ENCODE data around the gene RANBP6. TPM values are rescaled to one million over a fixed set of nuclear protein-coding genes. Genes with fewer than 3 reads are reported as not detected.
A peak's percentile ranks its signal among the peaks of the same experiment; 100 is the strongest.
"Not testable (repeated sequence)": the region's sequence is repeated elsewhere in the genome, so short reads cannot be mapped to it uniquely, and the experiment has no call there.

Gene RANBP6
- total RNA-seq, 1 experiment from 2014 or later = 25.2 TPM

DNA sequence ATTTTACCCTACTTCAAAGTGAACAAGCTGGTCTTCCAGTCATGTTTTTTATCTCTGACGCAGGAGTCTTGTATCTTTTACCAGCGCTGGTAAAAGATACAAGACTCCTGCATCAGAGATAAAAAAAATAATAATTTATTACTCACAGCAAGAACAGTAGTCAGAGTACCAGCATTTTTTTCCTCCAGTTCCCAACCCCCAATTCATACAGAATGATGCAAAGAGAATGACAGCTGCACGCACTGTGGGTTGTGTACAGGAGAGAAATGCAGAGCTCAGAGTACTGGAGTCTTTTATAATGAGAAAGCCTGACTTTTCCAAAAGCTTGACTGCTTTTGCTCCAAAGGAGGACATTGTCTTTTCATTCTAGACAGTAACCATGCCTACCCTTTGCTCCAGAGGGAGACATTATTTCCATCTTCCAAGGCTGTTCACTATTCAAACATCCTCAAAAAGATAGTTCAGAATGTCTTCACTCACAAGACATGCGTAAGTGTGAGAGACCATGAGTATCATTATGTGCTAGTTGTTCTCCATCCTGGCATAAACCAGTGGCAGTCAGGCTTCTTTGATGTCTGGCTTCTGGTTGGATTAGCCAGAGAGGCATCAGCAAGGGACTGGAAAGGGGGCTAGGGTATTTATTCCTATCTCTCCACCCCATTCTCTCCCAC, 14.3 kb upstream of the RANBP6 start:
- H3K27ac ChIP-seq = no peak overlapping the region
- H3K4me1 ChIP-seq = no peaks in the 10 kb centered on the region
- no peaks in the 10 kb centered on the region for H3K36me3 ChIP-seq
- DNase-seq = no peak
- H3K27me3 ChIP-seq = no peaks in the 10 kb centered on the region
- H3K4me3 ChIP-seq = no peak overlapping the region
- H3K9me3 ChIP-seq (replicated peaks) = no peaks in the 10 kb centered on the region

DNA sequence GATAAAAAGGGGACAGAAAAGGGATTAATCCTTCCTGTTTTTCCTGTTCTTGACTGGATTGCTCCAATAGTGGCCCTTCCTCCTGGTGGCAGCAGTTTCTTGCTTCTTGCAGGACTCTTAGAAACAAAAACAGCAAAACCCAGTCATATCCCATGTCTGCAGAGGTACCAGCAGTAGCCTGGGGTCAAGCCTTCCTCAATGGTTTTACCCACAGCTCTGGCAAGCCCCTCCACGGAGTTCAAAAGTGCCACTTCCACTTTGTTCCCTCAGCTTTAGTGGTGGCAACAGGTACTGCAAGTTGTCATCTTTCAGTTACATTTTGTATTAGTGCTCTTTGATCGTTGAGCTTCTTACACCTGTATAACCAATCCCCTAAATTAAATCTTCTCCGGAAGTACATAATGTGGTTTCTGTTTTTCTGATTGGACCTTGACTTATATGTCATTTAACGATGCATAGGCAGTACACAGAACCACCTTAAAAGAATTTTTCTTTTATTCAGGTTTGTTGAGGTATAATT, 8.7 kb upstream of the RANBP6 start:
- Histone ChIP-seq H3K27ac (no peak overlapping the region), H3K36me3 (no peaks in the 10 kb centered on the region), H3K4me3 (no peak overlapping the region), H3K27me3 (no peaks in the 10 kb centered on the region), H3K9me3 (replicated peaks) (no peaks in the 10 kb centered on the region), H3K4me1 (no peaks in the 10 kb centered on the region)
- peak in 1 of 2 experiments; percentile 19 for DNase-seq

DNA sequence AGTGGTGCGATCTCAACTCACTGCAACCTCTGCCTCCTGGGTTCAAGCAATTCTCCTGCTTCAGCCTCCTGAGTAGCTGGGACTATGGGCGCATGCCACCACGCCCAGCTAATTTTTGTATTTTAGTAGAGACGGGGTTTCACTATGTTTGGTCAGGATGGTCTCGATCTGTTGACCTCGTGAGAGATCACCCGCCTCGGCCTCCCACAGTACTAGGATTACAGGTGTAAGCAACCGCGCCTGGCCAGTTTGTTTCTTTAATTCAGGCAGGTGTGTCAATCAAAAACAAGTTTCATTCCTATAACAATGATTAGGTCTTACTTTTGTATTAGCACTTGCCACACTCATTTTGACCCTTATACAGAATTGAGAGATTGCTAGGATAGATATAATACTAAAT, 1.6 kb upstream of the RANBP6 start:
- not testable (repeated sequence) for H3K4me1 ChIP-seq; DNase-seq; H3K4me3 ChIP-seq; H3K9me3 ChIP-seq (replicated peaks); H3K36me3 ChIP-seq; H3K27ac ChIP-seq; H3K27me3 ChIP-seq

DNA sequence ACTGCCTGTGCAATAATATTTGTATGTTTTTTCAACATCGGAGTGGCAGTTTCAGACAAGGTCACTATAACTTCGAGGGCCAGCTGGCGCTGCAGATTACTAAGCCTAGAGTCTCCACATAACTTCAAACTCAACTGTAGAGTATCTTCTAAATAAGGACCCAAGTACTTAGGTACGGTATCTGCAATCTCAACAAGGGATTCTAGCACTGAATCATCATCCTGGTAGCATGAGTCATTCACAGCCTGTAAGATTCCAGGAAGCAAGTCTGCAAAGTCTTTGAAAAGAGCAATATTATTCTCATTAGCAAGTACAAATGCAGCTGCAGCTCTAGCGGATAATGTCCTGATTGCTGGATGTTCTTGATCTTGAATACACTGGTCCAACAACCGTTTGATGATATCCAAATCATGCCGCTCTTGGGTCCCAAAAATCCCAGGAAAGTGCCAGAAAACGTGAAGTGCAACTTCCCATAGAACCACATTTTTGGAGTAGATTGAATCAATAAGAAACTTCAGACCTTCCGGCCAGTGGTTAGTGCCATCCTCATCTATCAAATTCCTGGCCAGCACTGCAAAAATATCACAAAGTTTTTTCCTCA, 654 bp downstream of the RANBP6 start:
- no peak for DNase-seq
- Histone ChIP-seq H3K9me3 (replicated peaks) (no peaks in the 10 kb centered on the region), H3K4me3 (peak overlapping the region; percentile 83)

DNA sequence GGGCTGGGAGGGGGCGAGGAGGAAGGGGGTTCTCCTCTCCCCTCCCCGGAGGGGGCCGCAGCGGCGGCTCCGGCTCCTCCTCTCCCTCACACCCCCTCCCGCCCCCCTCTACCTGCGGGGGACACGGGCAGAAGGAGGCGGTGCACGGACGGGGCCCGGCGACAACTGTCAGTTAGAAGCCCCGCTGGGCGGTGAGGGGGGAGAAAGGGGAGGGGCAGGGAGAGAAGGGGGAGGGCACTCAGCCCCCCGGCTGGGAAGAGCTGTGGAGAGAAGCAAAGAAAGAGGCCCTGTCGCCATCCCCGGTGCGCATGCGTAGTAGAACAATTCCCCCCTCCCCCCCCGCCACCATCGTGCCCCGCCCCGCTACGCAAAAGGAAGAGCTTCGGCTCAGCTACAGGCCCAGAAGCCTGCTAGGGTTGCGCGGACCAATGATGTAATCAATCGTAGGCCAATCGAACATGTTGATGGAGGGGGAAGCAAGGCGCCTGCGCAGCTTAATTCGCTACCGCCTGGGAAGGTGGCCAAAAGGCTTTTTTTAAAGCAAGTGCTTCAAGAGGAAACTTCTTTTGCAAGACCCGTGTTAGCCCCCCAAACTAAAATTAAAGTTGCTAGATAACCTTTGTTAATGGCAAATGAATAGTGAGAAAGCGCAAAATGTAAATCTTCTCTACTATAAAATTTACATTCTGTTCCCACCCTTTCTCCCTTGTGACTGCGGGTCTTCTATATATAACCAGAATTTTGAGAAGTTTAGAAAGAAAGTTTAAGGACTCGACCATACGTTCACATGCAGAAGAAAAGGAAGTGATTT, 7.0 kb downstream of the RANBP6 start:
- H3K4me1 ChIP-seq = no peaks in the 10 kb centered on the region
- H3K27me3 ChIP-seq = no peaks in the 10 kb centered on the region
- H3K36me3 ChIP-seq = peaks cover 2% of the 10 kb centered on the region; the same call in 1 of the 2 replicates
- DNase-seq = peak; percentile 93 to 96
- peak overlapping the region; percentile 67 for H3K27ac ChIP-seq
- no peaks in the 10 kb centered on the region for H3K9me3 ChIP-seq (replicated peaks)
- H3K4me3 ChIP-seq = peak overlapping the region; percentile 89

More for the DNA sequence above, 654 bp downstream of the RANBP6 start:
- Histone ChIP-seq H3K4me1 (peaks cover 5% of the 10 kb centered on the region; the same call in 1 of the 2 replicates), H3K27me3 (no peaks in the 10 kb centered on the region), H3K36me3 (peaks cover 6% of the 10 kb centered on the region; the same call in 1 of the 2 replicates), H3K27ac (peak overlapping the region; percentile 73)

DNA sequence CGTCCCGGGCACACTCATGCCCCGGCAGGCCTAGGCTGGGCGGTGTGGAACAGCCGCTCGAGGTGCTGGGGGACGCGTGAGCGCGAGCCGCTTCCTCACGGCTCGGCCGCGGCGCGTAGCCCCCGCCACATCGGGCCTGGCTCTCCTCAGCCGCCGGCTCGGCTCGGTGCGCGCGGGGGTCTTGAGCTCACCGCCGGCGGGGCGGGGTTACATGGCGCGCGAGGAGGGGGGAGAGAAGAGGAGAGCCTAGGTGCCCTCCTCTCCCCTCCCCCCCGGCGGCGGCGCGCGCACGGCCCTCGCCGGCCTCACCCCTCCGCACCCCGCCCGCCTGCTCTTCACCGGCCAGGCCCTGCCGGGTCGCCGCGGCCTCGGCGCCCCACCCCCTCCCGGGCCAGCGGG, 7.7 kb downstream of the RANBP6 start:
- Histone ChIP-seq H3K27ac (peak overlapping the region; percentile 67), H3K4me3 (peak overlapping the region; percentile 89), H3K4me1 (no peaks in the 10 kb centered on the region), H3K36me3 (peaks cover 2% of the 10 kb centered on the region; the same call in 1 of the 2 replicates), H3K27me3 (no peaks in the 10 kb centered on the region), H3K9me3 (replicated peaks) (no peaks in the 10 kb centered on the region)
- DNase-seq = peak; percentile 76 to 78

DNA sequence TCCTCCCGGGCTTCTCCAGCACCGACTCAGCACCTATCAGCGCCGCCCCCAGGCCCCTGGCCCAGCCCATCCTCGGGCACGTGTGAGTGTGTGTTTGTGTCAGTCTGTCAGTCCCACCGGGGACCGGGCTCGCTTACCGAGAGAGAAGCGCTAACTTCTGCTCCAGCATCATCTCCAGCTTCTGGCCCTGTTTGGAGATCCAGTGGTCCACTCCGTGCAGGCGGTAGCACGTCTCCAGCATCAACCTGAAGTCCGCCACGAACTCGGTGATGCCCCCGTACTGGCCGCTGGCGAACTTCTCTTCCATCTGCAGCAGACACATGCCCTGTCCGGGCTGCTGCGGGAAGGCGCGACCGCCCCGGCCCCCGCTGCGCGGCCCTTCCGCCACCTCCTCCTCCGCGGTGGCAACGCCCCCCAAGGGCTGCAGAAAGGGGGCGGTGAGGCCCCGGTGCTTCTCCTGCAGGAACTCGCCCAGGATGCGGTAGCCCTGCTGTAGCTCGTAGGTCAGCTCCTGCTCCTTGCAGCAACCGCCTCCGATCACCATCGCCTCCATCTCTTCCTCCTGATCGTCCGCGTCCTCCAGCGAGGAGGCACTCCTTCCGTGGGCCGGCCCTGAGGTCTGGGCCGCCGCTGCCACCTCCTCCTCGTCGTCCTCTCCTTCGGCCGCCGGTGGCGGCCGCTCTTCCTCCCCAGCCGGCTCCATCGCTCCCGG, 8.2 kb downstream of the RANBP6 start:
- Histone ChIP-seq H3K27ac (peak overlapping the region; percentile 67), H3K9me3 (replicated peaks) (no peaks in the 10 kb centered on the region), H3K4me1 (no peaks in the 10 kb centered on the region), H3K36me3 (no peaks in the 10 kb centered on the region), H3K27me3 (no peaks in the 10 kb centered on the region), H3K4me3 (peak overlapping the region; percentile 89)
- DNase-seq = peak; percentile 90 to 92

DNA sequence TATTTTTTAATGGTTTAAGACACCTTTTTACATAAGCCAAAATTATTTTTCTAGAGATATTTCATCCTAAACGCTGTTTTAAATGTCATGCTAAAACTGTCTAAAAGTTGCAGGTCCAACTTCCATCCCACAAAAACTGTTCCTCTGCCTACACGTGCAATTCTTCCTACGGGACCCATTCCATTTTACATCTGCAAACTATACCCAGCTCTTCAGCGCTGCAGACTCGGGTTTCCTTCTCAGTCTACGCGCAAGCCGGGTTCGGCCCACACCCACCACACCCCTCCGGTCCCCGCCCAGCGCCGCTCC, 8.7 kb downstream of the RANBP6 start:
- no peak for DNase-seq
- H3K27ac ChIP-seq = no peak overlapping the region

DNA sequence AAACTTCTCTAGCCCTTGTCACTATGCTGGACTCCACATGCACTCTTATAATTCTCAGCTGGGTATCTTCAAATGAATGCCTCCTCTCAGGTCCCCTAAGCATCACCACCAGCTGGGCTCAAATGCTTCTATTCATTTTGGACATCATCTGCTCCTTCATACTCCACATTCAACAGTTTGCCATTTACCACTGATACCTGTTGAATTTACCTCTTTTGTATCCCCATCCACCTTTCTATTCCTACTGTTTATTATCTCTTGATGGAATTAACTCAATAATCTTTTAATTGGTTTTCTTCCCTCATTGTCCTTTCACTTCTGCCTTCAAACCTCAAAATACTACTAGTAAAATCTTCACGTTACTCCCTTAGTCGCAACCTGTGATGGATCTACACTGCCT, 14.5 kb downstream of the RANBP6 start:
- DNase-seq = no peak
- no peaks in the 10 kb centered on the region for H3K36me3 ChIP-seq
- H3K4me3 ChIP-seq = no peak overlapping the region
- H3K27ac ChIP-seq = no peak overlapping the region
- no peaks in the 10 kb centered on the region for H3K9me3 ChIP-seq (replicated peaks)
- H3K27me3 ChIP-seq = no peaks in the 10 kb centered on the region
- peaks cover 5% of the 10 kb centered on the region; the same call in 1 of the 2 replicates for H3K4me1 ChIP-seq

More for the DNA sequence above, 8.7 kb downstream of the RANBP6 start:
- no peaks in the 10 kb centered on the region for H3K36me3 ChIP-seq
- no peaks in the 10 kb centered on the region for H3K27me3 ChIP-seq
- H3K4me1 ChIP-seq = no peaks in the 10 kb centered on the region
- H3K4me3 ChIP-seq = peak overlapping the region; percentile 89
- no peaks in the 10 kb centered on the region for H3K9me3 ChIP-seq (replicated peaks)

DNA sequence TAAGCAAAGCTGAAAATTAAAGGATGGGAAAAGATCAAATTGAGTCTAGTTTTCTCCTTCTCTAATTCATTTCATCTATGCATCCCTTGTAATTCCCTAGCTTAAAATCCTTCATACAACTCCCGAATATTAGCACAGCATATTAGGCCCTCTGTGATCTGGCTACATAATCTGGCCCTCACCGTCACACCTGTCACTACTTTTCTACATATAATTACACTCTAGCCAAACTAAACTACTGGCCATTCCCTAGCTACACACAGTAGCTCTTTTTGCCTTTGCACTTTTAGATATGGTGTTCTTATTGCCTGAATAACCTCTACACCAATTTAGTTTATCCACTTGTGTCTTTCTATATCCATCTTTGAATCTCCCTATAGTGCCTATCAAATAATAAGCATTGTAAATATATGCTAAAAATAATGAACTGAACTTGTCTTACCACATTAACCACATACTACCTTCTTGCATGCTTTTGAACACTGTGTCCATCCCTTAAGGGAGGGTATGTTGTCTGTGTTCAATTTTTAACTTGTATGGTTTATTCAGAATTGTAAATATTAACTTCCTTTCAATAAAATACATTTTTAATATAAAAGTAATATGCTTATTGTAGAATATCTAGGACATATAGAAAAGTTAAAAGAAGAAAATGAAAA, 15.9 kb downstream of the RANBP6 start:
- no peaks in the 10 kb centered on the region for H3K27me3 ChIP-seq
- no peaks in the 10 kb centered on the region for H3K9me3 ChIP-seq (replicated peaks)
- peak; percentile 12 to 60 for DNase-seq
- H3K27ac ChIP-seq = no peak overlapping the region
- H3K4me1 ChIP-seq = peaks cover 5% of the 10 kb centered on the region; the same call in 1 of the 2 replicates
- H3K36me3 ChIP-seq = no peaks in the 10 kb centered on the region
- no peak overlapping the region for H3K4me3 ChIP-seq

DNA sequence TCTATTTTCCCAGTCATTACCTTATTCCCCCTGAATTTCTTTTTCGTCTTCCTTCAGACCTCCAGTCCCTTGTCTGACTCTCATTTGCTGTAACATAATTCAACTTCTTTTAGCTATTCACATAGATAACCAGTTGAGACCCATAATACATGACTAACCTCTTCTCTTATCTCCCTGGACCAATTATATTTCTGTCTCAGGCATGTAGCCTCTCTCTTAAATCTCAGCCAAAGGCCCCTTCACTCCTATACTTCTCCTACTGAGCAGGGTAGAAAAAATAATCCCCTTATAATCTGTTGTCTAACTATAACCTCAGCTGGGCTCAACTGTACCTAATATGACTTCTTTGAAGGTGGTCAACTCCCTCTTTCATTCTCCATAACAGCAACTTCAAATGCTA, 20.9 kb downstream of the RANBP6 start:
- Histone ChIP-seq H3K9me3 (replicated peaks) (no peaks in the 10 kb centered on the region), H3K27ac (no peak overlapping the region), H3K27me3 (no peaks in the 10 kb centered on the region), H3K36me3 (no peaks in the 10 kb centered on the region), H3K4me1 (peaks cover 2% of the 10 kb centered on the region; the same call in 1 of the 2 replicates), H3K4me3 (no peak overlapping the region)
- no peak for DNase-seq

DNA sequence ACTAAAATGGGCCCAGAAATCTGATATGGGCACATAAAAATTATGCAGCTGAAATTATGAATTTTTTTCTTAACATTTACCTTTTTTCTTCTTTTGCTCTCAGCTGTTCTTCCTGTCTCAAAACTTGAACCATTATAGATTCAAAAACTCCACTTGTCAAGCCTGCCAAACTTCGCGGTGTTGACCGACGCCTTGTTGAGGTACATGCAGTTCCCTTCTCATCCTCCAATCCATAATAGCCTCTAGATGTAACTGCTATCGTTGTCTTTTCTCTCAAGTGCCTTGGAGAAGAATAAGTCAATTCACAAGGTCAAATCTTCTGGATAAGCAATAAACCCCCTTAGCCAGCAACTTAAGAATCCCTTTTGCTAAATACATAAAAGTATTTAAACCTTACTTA, 27.2 kb downstream of the RANBP6 start:
- Histone ChIP-seq H3K27me3 (no peaks in the 10 kb centered on the region), H3K9me3 (replicated peaks) (no peaks in the 10 kb centered on the region), H3K36me3 (no peaks in the 10 kb centered on the region; the same call in 1 of the 2 replicates), H3K4me3 (no peak overlapping the region), H3K4me1 (no peaks in the 10 kb centered on the region), H3K27ac (no peak overlapping the region)
- DNase-seq = no peak

DNA sequence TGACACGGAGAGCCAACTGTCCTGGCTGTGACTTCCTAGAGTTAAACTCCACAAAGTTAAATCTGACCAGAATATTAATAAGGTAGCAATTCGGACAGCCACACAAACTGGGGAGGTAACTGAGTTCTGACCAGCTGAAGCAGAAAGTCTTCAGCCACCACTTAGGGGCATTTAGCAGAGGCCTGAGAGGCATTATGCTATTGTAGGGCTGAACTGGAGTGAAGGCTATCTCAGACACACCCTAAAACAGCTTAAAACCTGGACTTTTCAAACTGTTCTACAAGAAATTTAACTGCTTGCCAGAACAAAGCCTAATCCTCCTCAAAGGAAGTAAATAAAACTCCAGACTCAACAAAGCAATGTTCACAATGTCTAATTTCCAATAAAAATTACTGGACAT, 32.4 kb downstream of the RANBP6 start:
- Histone ChIP-seq H3K9me3 (replicated peaks) (no peaks in the 10 kb centered on the region), H3K27ac (no peak overlapping the region), H3K36me3 (no peaks in the 10 kb centered on the region; the same call in 1 of the 2 replicates), H3K4me1 (no peaks in the 10 kb centered on the region), H3K4me3 (no peak overlapping the region), H3K27me3 (no peaks in the 10 kb centered on the region)
- DNase-seq = no peak

DNA sequence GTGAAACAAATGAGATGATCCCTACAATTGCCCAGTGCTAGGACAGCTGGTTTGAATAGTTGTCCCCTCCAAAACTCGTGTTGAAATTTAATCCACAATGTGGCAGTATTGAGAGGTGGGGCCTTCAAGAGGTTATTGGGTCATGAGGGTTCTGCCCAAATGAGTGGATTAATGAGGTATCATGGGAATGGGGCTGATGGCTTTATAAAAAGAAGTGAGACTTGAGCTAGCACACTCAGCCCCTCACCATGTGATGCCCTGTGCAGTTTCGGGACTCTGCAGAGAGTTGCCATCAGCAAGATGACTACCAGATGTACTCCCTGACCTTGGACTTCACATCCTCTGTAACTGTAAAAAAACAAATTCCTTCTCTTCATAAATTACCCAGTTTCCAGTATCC, 33.1 kb downstream of the RANBP6 start:
- Histone ChIP-seq H3K27me3 (no peaks in the 10 kb centered on the region), H3K27ac (no peak overlapping the region), H3K36me3 (no peaks in the 10 kb centered on the region), H3K4me3 (no peak overlapping the region), H3K4me1 (no peaks in the 10 kb centered on the region), H3K9me3 (replicated peaks) (no peaks in the 10 kb centered on the region)
- DNase-seq = no peak
